GM12875 (cell line): ENCODE results near the gene IFNG.

Source experiments
- H3K4me3 ChIP-seq: one replicate; pipeline ENCODE4 v1.5.1; 2011; ENCODE audit warnings: low read depth, low read length, control low read depth
- CTCF ChIP-seq: IDR thresholded peaks from 2 replicates; pipeline ENCODE4 v1.5.1; 2011; ENCODE audit warnings: low read depth, mild to moderate bottlenecking, control low read depth, inconsistent platforms, low read length, moderate library complexity, borderline replicate concordance; ENCODE audit not compliant: insufficient read depth

Gene IFNG

GRCh38 chr12:68166317-68166831, 6.8 kb upstream of the IFNG start:
- no peak for TF ChIP-seq CTCF
- H3K4me3 ChIP-seq: no peak overlapping the region

GRCh38 chr12:68163560-68164081, 4.1 kb upstream of the IFNG start:
- no peak for TF ChIP-seq CTCF
- H3K4me3 ChIP-seq: no peak overlapping the region

DNA sequence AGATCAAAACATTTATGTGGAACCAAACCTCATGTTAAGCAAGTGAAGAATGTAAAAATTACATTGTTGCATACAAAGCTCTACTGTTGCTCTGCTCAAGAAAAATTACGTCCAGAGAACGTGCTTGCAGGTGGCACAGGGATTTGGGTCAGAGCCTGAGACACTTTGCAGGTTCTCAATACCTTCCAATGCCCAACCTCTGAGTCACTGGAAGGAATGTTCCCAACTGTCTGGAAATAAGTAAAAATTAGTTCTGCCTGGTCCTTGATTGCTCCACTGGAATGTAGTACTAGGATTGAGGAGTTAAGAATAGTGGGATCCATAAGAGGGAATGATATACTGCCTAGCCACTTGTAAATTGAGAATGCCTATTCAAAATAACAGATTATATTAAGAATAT, 2.8 kb upstream of the IFNG start:
- no peak overlapping the region for H3K4me3 ChIP-seq
- TF ChIP-seq CTCF: no peak

- peak; percentile 25; the same call in 1 of the 2 replicates for TF ChIP-seq CTCF
- no peak overlapping the region for H3K4me3 ChIP-seq
Observed at GRCh38 chr12:68158432-68158831, 1.1 kb downstream of the IFNG start.

GRCh38 chr12:68157380-68157779, 2.2 kb downstream of the IFNG start:
- no peak for TF ChIP-seq CTCF

GRCh38 chr12:68156636-68157035, 2.9 kb downstream of the IFNG start:
- TF ChIP-seq CTCF: no peak
- H3K4me3 ChIP-seq: no peak overlapping the region

More at GRCh38 chr12:68157380-68157779, 2.2 kb downstream of the IFNG start:
- H3K4me3 ChIP-seq: no peak overlapping the region

- H3K4me3 ChIP-seq: no peak overlapping the region
Observed at GRCh38 chr12:68154779-68155178, 4.8 kb downstream of the IFNG start.

More at GRCh38 chr12:68154779-68155178, 4.8 kb downstream of the IFNG start:
- no peak for TF ChIP-seq CTCF
